ENCODE results near the gene TMEM26.

DNA sequence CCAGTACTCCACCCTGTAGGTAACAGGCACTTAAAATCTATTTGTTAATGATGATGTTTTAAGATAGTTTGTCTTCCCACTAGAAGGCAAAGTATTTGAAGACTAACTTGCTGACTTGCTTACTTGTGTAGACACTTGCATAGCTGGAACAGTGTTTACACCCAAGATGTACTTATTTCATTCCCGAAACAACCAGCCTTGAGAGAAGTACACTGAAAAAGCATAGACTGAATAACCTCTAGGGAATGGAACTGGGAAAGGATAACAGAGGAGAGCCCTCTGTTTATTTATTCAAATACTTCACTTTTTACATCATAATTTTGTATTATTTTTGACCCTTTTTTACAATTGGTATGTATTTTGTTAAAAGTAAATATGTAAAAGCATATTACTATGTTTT is 33.1 kb upstream of the TMEM26 start:
- TF ChIP-seq POLR2AphosphoS5 (IDR thresholded peaks at IDR 0.05; ENCODE audit: low read depth, low read length), result no peak
- TF ChIP-seq RBAK (CRISPR knock-in tag; IDR thresholded peaks at IDR 0.05), result no peak
- no peak for TF ChIP-seq TEAD2 (CRISPR knock-in tag; IDR thresholded peaks at IDR 0.05)
